Activated CD8-positive, alpha-beta T cell treated with anti-CD3 and anti-CD28 coated beads for 36 hours (primary cell): ENCODE measurements around the gene SCAI. TPM values are rescaled to one million over a fixed set of nuclear protein-coding genes. Genes with fewer than 3 reads are reported as not detected.

Source experiments
- ATAC-seq: fragments of 200-7000 bp; cut with Tn5 transposase; one replicate; pipeline ENCODE4 v1.10.0; 2021; ENCODE audit warnings: mild to moderate bottlenecking, moderate library complexity
- CTCF ChIA-PET: fragments of 350-600 bp; sonication (Branson Sonifier 250); formaldehyde crosslinking; loops from one replicate; lab custom pipeline; 2021; ENCODE audit warnings: antibody characterized with exemption; lab: Charles Lee
- POLR2A ChIA-PET: fragments of 350-600 bp; sonication (Branson Sonifier 250); formaldehyde crosslinking; loops from one replicate; lab custom pipeline; 2021; ENCODE audit warnings: antibody characterized with exemption; lab: Charles Lee
- DNase-seq: peaks from one replicate; pipeline ENCODE4 v3.0.0-alpha.2; 2020
- H3K27ac Mint-ChIP-seq: one replicate; pipeline ENCODE4 v1.8.0; 2021; ENCODE audit warnings: mild to moderate bottlenecking, mixed read lengths
- H3K27me3 Mint-ChIP-seq: one replicate; pipeline ENCODE4 v1.8.0; 2021; ENCODE audit warnings: mixed read lengths
- H3K36me3 Mint-ChIP-seq: one replicate; pipeline ENCODE4 v1.8.0; 2021; ENCODE audit warnings: low read depth, mixed read lengths
- H3K4me1 Mint-ChIP-seq: one replicate; pipeline ENCODE4 v1.8.0; 2021; ENCODE audit warnings: low read depth, mixed read lengths
- H3K4me3 Mint-ChIP-seq: one replicate; pipeline ENCODE4 v1.8.0; 2021; ENCODE audit warnings: mild to moderate bottlenecking, moderate library complexity, mixed read lengths
- H3K9me3 Mint-ChIP-seq: one replicate; pipeline ENCODE4 v1.8.0; 2021; ENCODE audit warnings: mixed read lengths
- intact Hi-C: fragments of 100-400 bp; cut with micrococcal nuclease; formaldehyde crosslinking; loops from one replicate; pipeline ENCODE4 v1.10.0; 2022
- total RNA-seq, 2 experiments: library from RNA; stranded (reverse); gene quantifications; one replicate each; pipeline ENCODE4 v1.2.3, GENCODE V29; 2021
- TF ChIP-seq, protein P1 (sequence below): fragments of 200-600 bp; IDR thresholded peaks from one replicate; pipeline ENCODE4 v1.8.0; 2022; ENCODE audit warnings: antibody characterized with exemption, mild to moderate bottlenecking

Gene SCAI
- total RNA-seq, 2 experiments from 2014 or later, result 9.6 to 10.8 TPM

DNA sequence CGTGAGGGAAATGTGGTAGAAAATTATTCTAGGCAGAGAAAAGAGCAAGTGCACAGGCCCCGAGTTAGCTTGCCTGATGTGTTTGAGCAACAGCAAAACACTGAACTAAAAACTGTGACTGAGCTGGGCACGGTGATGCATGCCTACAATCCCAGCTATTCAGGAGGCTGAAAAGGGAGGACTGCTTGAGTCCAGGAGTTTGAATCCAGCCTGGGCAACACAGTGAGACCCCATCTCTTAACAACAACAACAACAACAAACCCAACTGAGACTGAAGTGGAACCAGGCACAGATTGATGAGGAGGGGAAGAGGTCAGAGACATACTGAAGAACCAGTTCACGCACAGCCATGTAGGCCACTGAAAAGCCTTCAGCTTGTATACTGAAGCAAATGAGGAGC lies 42.5 kb downstream of the SCAI start:
- intact Hi-C loops, result no loop called here
- no peaks in the 10 kb centered on the region for H3K27me3 Mint-ChIP-seq

GRCh38 chr9:125099816-125100215 lies 43.5 kb downstream of the SCAI start:
- peaks cover 5% of the 10 kb centered on the region for H3K4me1 Mint-ChIP-seq
- TF ChIP-seq, protein P1, sequence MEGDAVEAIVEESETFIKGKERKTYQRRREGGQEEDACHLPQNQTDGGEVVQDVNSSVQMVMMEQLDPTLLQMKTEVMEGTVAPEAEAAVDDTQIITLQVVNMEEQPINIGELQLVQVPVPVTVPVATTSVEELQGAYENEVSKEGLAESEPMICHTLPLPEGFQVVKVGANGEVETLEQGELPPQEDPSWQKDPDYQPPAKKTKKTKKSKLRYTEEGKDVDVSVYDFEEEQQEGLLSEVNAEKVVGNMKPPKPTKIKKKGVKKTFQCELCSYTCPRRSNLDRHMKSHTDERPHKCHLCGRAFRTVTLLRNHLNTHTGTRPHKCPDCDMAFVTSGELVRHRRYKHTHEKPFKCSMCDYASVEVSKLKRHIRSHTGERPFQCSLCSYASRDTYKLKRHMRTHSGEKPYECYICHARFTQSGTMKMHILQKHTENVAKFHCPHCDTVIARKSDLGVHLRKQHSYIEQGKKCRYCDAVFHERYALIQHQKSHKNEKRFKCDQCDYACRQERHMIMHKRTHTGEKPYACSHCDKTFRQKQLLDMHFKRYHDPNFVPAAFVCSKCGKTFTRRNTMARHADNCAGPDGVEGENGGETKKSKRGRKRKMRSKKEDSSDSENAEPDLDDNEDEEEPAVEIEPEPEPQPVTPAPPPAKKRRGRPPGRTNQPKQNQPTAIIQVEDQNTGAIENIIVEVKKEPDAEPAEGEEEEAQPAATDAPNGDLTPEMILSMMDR, result no peak

More for the DNA sequence above, 42.5 kb downstream of the SCAI start:
- POLR2A ChIA-PET, result no interaction called here
- TF ChIP-seq, protein P1, result no peak
- CTCF ChIA-PET, result interaction anchor here (1.2 to 2.1 kb wide), 3 partner anchors 10 to 43 kb away, joined by 3 to 6 read pairs (median 4); partner anchors contain the start of gene SCAI
- Mint-ChIP-seq H3K27ac (no peak overlapping the region), H3K4me3 (no peak overlapping the region), H3K4me1 (peaks cover 5% of the 10 kb centered on the region), H3K36me3 (peaks cover 3% of the 10 kb centered on the region), H3K9me3 (peaks cover 4% of the 10 kb centered on the region)
- ATAC-seq (no peak), DNase-seq (no peak)

DNA sequence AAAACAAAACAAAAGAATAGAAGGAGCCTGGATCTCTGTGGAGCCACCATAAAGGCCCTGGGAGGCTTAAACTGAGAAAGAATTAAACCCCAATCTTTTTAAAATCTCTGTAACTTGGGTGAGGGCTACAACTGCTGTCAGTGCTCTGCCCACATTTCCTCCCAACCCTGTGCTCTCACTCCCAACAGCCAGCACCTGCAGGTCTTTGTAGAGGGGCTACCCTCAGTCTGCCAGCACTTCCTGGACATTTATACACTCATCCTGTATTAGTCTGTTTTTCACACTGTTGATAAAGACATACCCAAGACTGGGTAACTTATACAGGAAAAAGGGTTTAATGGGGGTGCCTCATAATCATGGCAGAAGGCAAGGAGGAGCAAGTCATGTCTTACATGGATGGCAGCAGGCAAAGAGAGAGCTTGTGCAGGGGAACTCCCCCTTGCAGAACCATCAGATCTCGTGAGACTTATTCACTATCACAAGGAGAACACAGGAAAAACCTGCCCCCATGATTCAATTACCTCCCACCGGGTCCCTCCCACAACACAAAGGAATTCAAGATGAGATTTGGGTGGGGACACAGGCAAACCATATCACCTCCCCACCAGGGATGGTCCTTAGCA lies 47.4 kb downstream of the SCAI start:
- ChIA-PET CTCF (no interaction called here), POLR2A (no interaction called here)
- no peak overlapping the region for H3K4me3 Mint-ChIP-seq
- DNase-seq (no peak), ATAC-seq (no peak)
- peaks cover 2% of the 10 kb centered on the region for H3K4me1 Mint-ChIP-seq
- H3K9me3 Mint-ChIP-seq, result peaks cover 6% of the 10 kb centered on the region
- TF ChIP-seq, protein P1, result no peak
- intact Hi-C loops, result no loop called here
- no peaks in the 10 kb centered on the region for H3K27me3 Mint-ChIP-seq
- H3K36me3 Mint-ChIP-seq, result peaks cover 12% of the 10 kb centered on the region
- H3K27ac Mint-ChIP-seq, result no peak overlapping the region

More at GRCh38 chr9:125099816-125100215, 43.5 kb downstream of the SCAI start:
- intact Hi-C loops, result no loop called here
- DNase-seq, result no peak
- H3K9me3 Mint-ChIP-seq, result peaks cover 6% of the 10 kb centered on the region
- no peak overlapping the region for H3K27ac Mint-ChIP-seq
- ATAC-seq, result no peak
- ChIA-PET POLR2A (no interaction called here), CTCF (interaction anchor here (2.1 kb wide), 1 partner anchor 44 kb away, joined by 6 read pairs; the partner anchor contains the start of gene SCAI)
- no peak overlapping the region for H3K4me3 Mint-ChIP-seq
- H3K36me3 Mint-ChIP-seq, result peaks cover 9% of the 10 kb centered on the region
- no peaks in the 10 kb centered on the region for H3K27me3 Mint-ChIP-seq

DNA sequence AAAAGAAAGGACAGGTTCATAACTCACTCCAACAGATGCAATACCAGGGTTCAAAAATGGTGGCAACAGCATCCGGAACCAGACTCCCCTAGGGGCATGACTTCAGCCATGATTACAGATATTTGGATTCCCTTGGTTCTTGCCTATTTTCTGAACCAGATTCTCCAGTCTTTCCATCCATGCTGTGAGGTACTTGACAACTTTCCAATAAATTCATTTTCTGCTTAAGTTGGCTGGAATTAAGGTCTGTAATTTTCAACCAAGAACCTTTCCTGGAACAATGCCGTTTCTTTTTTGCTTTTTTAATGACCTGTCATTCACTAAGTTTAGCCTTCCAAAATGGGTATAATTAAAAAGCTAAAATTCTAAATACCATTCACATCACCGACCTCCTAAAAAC lies 52.2 kb downstream of the SCAI start:
- DNase-seq (no peak), ATAC-seq (no peak)
- POLR2A ChIA-PET, result interaction anchor here (1.0 kb wide), 1 partner anchor 98 kb away, joined by 3 read pairs; the partner anchor contains the start of gene PPP6C
- CTCF ChIA-PET, result interaction anchor here (1.0 kb wide), 1 partner anchor 10 kb away, joined by 4 read pairs; no protein-coding TSS in a partner anchor
- H3K9me3 Mint-ChIP-seq, result peaks cover 5% of the 10 kb centered on the region
- intact Hi-C loops, result no loop called here
- H3K27ac Mint-ChIP-seq, result no peak overlapping the region
- TF ChIP-seq, protein P1, result no peak
- H3K36me3 Mint-ChIP-seq, result peaks cover 11% of the 10 kb centered on the region
- H3K4me3 Mint-ChIP-seq, result no peak overlapping the region
- H3K27me3 Mint-ChIP-seq, result no peaks in the 10 kb centered on the region
- H3K4me1 Mint-ChIP-seq, result peaks cover 4% of the 10 kb centered on the region

DNA sequence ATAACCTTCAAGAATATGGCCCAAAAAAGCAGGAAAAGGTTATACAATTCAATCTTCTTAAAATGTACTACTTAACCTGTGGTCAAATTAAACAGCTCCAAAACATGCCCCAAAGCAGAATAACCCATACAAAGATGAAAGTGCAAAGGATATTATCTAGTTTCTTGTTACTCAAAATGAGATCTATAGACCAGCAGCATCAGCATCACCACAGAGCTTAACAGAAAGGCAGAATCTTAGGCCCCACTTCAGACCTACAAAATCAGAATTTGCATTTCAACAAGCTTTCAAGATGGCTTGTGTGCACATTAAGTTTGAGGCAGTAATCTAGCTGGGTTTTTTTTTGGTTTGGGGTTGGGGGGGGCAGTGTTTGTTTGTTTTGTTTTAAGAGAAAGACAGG lies 54.0 kb downstream of the SCAI start:
- intact Hi-C loops, result no loop called here
- POLR2A ChIA-PET, result no interaction called here
- DNase-seq (no peak), ATAC-seq (no peak)
- Mint-ChIP-seq H3K27me3 (no peaks in the 10 kb centered on the region), H3K4me1 (peaks cover 3% of the 10 kb centered on the region), H3K9me3 (no peaks in the 10 kb centered on the region), H3K27ac (no peak overlapping the region), H3K36me3 (peaks cover 3% of the 10 kb centered on the region), H3K4me3 (no peak overlapping the region)
- CTCF ChIA-PET, result interaction anchor here (1.1 kb wide), 1 partner anchor 15 kb away, joined by 3 read pairs; no protein-coding TSS in a partner anchor
- TF ChIP-seq, protein P1, result no peak
